Erythroblast (primary cell): ENCODE data around the gene CACTIN.

Experiments
- DNase-seq, 2 experiments: peaks; one replicate each; lab custom pipeline; 2025; lab: John Stamatoyannopoulos, UW
- GATA1 ChIP-seq: IDR thresholded peaks from 2 replicates; pipeline ENCODE4 v1.6.1; 2011; ENCODE audit warnings: low read depth, mild to moderate bottlenecking, control low read depth, low read length, moderate library complexity
- POLR2A ChIP-seq: IDR thresholded peaks from 2 replicates; pipeline ENCODE4 v1.6.1; 2011; ENCODE audit warnings: mild to moderate bottlenecking, low read length

The CACTIN gene

GRCh38 chr19:3646336-3647092, 19.9 kb upstream of the CACTIN start:
- TF ChIP-seq POLR2A = no peak
- TF ChIP-seq GATA1 = no peak
- no peak for DNase-seq

- no peak for DNase-seq
- TF ChIP-seq GATA1 (no peak), POLR2A (no peak)
These were observed 19.1 kb upstream of the CACTIN start for GRCh38 chr19:3645726-3646125.

GRCh38 chr19:3645067-3645396, 18.4 kb upstream of the CACTIN start:
- no peak for DNase-seq
- TF ChIP-seq GATA1 (no peak), POLR2A (no peak)

- no peak for TF ChIP-seq POLR2A
- TF ChIP-seq GATA1 = no peak
- no peak for DNase-seq
These were observed 17.9 kb upstream of the CACTIN start for GRCh38 chr19:3644351-3645066.

- DNase-seq = no peak
- no peak for TF ChIP-seq GATA1
- no peak for TF ChIP-seq POLR2A
These were observed 17.2 kb upstream of the CACTIN start for GRCh38 chr19:3643674-3644313.

- no peak for TF ChIP-seq GATA1
- no peak for TF ChIP-seq POLR2A
- DNase-seq = peak in 1 of 2 experiments; percentile 37
These were observed 16.5 kb upstream of the CACTIN start for GRCh38 chr19:3642987-3643673.

GRCh38 chr19:3642296-3642695, 15.7 kb upstream of the CACTIN start:
- DNase-seq = no peak
- no peak for TF ChIP-seq POLR2A
- no peak for TF ChIP-seq GATA1

- DNase-seq = no peak
- TF ChIP-seq GATA1 (no peak), POLR2A (no peak)
These were observed 15.1 kb upstream of the CACTIN start for GRCh38 chr19:3641515-3642269.

GRCh38 chr19:3639479-3639878, 12.9 kb upstream of the CACTIN start:
- TF ChIP-seq POLR2A = no peak
- no peak for TF ChIP-seq GATA1

GRCh38 chr19:3638208-3639193, 11.9 kb upstream of the CACTIN start:
- no peak for TF ChIP-seq POLR2A
- TF ChIP-seq GATA1 = no peak
- DNase-seq = no peak

More at GRCh38 chr19:3639479-3639878, 12.9 kb upstream of the CACTIN start:
- no peak for DNase-seq

- no peak for DNase-seq
- TF ChIP-seq POLR2A (no peak), GATA1 (no peak)
These were observed 11.0 kb upstream of the CACTIN start for GRCh38 chr19:3637621-3638020.

- DNase-seq = no peak
These were observed 10.4 kb upstream of the CACTIN start for GRCh38 chr19:3636962-3637361.

More at GRCh38 chr19:3636962-3637361, 10.4 kb upstream of the CACTIN start:
- no peak for TF ChIP-seq POLR2A
- no peak for TF ChIP-seq GATA1
